Midbrain (tissue), 1 donor: ENCODE results near the gene MBOAT7.
"Not testable (repeated sequence)": the region's sequence is repeated elsewhere in the genome, so short reads cannot be mapped to it uniquely, and the experiment has no call there.

Source experiments
- DNase-seq: peaks from one replicate; lab custom pipeline; 2025; lab: John Stamatoyannopoulos, UW

The MBOAT7 gene

GRCh38 chr19:54189145-54189734 lies at the start of gene MBOAT7:
MBOAT7 (minus strand) TSS chr19:54189580; CDS start chr19:54188508, 1,072 bp downstream.
- DNase-seq: no peak

- no peak for DNase-seq
Observed at GRCh38 chr19:54233941-54234340, 44.6 kb upstream of the MBOAT7 start.

DNA sequence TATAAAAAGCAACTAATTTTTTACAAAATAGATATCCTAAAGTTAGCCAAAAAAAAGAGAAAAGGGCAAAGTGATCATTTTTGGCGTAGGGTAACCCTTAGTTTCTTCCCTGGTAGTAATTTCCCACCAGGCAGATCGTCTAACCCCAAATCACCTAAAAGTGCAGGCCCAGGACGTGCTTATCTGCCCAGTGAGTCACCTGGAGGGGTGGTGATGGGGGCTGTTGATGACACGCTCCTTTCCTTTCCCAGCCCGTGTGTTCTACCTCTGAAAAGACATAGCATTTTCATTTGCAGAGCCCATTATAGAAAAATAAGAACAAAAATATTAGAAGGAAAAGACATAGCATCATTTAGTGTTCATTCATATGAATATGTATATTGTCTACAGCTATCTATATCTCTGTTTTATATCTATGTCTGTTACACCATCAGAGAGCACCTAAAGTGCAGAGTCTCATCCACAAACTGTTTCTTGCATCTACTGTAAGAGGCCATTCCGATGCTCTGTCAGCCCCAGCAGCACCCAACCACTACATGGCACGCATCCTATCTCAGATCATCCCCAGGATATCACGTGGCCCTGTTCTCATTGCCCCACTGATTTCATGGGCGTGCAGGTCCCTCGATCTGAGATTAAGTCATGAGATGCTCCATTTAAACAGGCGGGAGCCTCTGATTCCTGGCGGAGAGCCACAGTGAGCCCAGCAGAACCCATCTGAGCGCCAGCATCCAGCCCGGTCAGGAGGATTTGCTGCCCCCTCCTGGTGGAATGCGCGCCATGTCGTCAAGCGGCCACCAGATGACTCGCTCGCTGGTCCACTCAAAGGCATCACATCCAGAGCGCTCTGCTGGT lies 41.9 kb upstream of the MBOAT7 start:
- DNase-seq: peak; percentile 86

- no peak for DNase-seq
Observed at GRCh38 chr19:54230031-54230430, 40.7 kb upstream of the MBOAT7 start.

DNA sequence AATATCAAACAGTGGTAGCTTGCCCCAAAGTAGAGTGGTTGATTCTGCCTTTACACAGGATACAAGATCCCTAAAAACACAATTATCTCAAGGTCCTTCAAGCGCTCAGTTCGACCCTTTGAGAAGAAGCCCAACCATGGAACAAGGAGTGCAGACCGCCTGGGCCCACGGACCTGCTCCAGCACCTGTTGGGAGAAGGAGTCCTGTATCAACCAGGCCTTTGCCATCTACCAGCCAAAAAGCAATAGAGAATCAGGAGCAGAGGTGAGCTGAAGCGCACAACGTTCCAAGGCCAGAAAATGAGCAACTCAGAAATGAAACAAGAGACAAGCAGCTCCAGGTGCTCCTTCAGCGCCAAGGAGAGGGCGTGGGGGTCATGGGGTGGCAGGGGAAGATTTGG lies 39.8 kb upstream of the MBOAT7 start:
- no peak for DNase-seq

GRCh38 chr19:54224619-54225018 lies 35.2 kb upstream of the MBOAT7 start:
- not testable (repeated sequence) for DNase-seq

GRCh38 chr19:54223937-54224281 lies 34.5 kb upstream of the MBOAT7 start:
- not testable (repeated sequence) for DNase-seq

DNA sequence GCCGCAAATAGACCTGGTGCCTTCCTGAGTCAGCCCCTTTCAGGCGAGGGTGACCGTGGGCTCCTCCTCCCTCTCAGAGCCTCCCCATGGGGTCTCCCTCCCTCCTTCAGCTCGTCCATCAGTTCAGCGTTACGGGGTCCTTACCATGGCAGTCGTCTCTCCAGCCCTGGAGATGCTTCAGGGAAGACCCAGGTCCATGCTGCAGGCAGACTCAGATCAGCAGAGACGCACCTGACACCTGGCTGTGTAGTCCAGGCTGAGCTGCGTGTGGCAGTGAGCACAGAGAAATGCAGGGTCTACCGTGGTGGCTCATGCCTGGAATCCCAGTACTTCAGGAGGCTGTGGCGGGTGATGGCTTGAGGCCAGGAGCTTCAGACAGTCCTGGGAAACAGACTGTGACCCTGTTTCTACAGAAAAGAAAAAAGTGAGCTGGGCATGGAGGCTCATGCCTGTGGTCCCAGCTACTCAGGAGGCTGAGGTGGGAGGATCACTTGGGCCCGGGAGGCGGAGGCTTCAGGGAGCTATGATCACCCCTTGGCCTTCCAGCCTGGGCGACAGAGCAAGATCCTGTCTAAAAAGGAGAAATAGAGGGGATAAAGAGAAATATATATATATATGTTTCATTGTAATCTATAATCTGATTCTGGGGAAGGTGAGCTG lies 34.0 kb upstream of the MBOAT7 start:
- not testable (repeated sequence) for DNase-seq

DNA sequence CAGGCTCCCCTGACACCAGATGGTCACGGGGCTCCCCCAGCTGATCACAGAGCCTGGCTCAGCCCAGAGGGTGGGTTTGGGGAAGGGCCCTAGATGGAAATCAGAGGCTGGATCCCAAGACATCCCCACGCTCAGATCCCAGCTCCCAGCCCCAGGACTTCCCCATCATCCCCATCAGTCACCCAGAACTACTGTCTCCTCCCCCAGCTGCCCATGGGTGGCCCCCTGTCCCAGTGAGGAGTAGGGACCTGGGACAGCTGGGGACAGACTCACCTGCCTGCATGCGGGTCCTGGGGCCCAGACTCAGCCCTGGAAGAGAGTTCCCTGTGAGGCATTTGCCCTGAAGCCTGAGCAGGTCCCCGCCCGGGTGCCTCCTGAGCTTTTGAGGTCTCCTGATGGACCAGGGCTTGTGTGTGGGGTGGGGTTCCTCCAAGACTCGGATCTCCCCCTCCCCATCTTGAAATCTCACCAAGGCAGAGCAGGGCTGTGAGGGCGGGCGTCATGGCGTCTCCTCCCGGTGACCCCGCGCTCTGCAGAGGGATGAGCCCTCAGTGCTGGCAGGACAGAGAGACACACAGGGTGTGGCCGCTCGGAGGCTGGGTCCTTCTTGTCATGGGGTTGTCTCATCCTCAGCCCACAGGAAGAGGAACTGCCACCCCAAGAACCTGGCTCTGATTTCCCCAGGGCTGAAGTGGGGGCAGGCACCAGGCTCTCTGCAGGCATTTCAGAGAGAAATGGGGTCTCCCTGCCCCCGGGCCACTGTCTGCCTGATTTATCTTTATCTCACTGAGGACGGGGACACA lies 33.3 kb upstream of the MBOAT7 start, which contains the start of gene LILRB3:
Gene LILRB3, minus strand, starts transcription at position 534 of the 803 bp plus-strand sequence. Its CDS starts 31 bp downstream, at position 503.
- DNase-seq: not testable (repeated sequence)

DNA sequence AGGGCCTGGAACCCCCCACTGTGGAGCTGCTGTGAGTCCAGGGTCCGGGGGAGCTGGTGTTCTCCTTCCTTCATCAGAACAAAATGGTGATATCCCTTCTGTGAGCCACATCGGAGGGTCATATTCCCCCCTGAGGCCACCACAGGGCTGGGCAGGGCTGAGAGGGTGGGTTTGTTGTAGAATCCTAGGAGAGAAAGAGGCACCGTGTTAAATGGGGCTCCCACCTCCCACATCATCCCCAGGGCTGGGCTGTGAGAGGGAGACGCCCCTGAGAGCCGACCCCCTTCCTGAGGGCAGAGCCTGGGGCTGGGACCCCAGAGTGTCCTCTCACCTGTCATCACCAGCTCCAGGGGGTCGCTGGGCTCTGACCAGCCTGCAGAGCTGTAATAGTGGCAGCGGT lies 32.6 kb upstream of the MBOAT7 start:
- not testable (repeated sequence) for DNase-seq

- DNase-seq: not testable (repeated sequence)
Observed at GRCh38 chr19:54219702-54220101, 30.3 kb upstream of the MBOAT7 start.

GRCh38 chr19:54218960-54219661 lies 29.7 kb upstream of the MBOAT7 start:
- no peak for DNase-seq

DNA sequence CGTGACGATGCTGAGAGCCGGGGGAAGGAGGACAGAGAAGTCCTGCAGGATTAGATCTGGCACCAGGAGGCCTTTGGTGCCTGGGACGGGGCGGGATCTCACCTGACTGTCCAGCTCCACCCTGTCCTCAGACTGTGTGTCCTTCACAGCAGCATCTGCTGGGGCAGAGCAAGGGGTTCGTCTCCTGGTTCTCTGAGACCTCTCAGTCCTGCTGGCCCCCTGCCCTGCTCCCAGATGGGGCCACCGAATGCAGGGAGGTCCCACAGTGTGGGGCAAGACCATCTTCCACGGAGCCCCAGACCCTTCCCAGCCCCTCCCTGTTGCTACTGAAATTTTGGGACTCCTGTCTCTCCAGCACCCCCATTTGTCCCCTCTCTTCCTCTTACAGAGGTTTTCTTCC lies 28.9 kb upstream of the MBOAT7 start:
- no peak for DNase-seq

DNA sequence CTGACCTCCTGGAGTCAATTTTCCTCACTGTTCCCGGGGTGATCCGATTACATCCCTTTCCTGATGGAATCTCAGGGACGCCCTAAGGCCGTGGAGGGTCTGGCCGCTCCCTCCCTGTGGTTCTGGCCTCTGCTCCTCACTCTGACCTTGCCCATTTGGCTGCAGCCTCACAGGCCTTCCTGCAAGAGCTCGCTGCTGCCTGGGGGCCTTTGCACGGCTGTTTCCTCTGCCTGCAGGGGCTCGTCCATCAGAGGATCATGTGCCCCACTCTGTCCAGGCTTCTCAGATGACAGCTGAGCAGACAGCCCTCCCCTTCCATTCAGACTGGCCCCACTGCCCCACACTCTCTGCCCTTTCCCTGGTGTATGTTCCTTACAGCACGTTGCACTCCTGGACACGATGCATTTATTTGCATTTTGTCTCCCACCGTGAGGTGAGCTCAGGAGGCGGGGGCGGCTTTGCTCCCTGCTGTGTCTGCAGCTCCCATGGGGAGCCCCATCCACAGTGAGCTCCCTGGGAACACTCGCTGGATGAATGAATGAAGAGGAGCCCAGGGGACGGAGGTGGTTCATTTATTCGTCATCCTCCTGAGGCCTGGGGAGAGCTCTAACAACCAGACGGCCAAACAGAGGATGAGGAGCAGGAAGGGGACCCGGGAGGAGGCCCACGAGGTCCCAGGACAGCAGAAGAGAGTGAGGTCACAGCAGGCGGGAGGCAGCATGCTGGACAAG lies 28.3 kb upstream of the MBOAT7 start:
- DNase-seq: not testable (repeated sequence)

DNA sequence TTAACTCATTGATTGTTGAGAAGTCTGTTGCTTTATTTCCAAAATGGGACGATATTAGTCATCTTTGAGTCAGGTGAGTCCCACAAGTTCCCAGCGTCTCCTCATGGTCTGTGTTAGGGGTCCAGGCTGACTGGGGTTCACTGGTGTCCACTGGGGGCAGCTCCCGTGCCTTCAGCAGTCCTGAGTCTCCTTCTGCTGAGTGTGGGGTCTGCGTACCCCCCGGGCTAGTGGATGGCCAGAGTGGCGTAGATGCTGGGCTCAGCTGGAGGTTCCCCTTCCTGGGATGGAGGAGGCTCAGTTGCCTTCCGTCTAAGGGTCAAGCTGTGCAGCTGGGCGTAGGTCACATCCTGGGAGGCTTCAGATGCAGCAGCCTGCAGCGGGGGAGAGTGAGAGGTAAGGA lies 27.5 kb upstream of the MBOAT7 start:
- no peak for DNase-seq

GRCh38 chr19:54214734-54215133 lies 25.4 kb upstream of the MBOAT7 start:
- DNase-seq: not testable (repeated sequence)

DNA sequence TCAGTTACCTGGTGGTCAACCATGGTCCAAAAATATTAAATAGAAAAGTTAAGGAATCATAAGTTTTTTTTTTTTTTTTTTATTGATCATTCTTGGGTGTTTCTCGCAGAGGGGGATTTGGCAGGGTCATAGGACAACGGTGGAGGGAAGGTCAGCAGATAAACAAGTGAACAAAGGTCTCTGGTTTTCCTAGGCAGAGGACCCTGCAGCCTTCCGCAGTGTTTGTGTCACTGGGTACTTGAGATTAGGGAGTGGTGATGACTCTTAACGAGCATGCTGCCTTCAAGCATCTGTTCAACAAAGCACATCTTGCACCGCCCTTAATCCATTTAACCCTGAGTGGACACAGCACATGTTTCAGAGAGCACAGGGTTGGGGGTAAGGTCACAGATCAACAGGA lies 24.8 kb upstream of the MBOAT7 start:
- DNase-seq: not testable (repeated sequence)

GRCh38 chr19:54211235-54211634 lies 21.9 kb upstream of the MBOAT7 start:
- no peak for DNase-seq

DNA sequence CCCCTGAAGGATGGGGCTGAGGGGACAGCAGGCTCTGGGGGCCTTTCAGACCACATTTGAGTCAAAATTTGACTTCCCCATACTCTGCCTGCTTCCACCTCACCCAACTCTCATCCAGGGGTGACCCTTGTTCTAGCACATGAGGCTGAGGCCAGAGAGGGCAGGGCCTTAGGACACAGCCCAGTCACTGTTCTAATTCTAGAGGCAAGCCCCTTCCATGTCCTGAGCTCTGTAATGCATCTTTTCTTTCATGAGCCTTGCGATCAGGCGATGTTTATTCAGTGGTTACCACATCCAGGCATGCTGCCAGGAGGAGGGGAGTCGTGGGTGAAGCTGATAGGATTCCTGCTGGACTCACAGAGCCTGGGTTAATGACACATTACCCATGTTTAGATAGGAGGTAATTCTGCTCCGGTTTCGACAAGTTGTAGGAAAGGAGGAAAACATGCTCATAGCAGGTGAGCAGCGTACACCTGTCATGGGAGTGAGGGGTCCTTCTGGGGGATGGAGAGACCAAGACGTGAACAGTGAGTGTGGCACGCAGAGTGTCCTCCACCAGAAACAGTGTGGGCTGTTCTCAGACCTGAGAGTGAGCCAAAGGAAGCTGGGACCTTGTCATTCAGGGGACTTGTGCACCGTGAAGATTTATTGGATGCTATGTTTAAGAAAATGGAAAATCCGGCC lies 20.6 kb upstream of the MBOAT7 start:
- peak; percentile 81 for DNase-seq
